HG02571 (cell line): Measurements from ENCODE around the gene MYL6.
"Not testable (repeated sequence)": the region's sequence is repeated elsewhere in the genome, so short reads cannot be mapped to it uniquely, and the experiment has no call there.

ENCODE experiments used
- ATAC-seq: cut with Tn5 transposase; IDR thresholded peaks from one replicate; pipeline ENCODE4 v1.9.1; 2021; ENCODE audit warnings: mild to moderate bottlenecking, moderate library complexity; ENCODE audit not compliant: unreplicated experiment

MYL6 gene

DNA sequence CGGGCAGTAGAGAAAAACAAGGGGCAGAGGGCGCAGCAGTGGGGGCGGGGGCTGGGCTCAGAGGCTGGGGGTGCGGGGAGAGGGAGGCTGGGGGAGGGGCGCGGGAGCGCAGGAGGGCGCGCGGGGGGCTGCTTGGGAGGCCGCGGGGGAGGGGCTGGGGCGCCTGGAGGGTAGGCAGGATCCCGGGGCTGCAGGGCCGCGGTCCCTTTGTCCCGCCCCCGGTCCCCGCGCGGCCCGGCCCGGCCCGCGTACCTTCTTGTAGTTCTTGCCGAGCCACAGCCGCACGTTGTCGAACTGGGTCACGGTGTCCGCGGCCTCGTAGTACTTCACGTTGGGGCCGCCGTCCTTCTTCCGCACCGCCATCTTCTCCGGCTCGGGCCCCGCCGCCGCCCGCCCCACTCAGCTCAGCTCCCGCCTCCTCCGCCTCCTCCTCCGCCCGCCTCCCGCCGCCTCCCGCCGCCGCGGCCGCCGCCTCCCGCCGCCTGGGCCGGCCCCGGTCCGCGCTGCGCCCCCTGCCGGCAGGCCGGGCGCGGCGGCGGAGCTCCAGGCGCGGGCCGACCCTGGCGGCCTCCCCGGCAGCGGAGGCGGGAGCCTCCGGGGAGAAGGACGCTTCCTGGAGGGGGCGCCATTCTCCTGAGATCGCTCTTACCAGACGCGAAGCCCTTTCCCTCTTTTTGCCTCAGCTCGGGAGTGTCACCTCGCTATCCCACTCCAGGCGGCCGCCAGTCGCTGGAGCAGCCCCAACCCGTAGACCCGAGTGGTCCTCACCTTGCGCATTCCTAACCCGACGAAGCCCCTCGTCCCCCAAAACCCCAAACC lies 31.1 kb downstream of the MYL6 start, which contains the start of gene SMARCC2:
SMARCC2 (minus strand) TSS at position 385 of the 819 bp plus-strand sequence; CDS start at position 363, 22 bp downstream.
- ATAC-seq: peak; percentile 74

GRCh38 chr12:56189918-56190694 lies 31.9 kb downstream of the MYL6 start:
- ATAC-seq: peak; percentile 22

DNA sequence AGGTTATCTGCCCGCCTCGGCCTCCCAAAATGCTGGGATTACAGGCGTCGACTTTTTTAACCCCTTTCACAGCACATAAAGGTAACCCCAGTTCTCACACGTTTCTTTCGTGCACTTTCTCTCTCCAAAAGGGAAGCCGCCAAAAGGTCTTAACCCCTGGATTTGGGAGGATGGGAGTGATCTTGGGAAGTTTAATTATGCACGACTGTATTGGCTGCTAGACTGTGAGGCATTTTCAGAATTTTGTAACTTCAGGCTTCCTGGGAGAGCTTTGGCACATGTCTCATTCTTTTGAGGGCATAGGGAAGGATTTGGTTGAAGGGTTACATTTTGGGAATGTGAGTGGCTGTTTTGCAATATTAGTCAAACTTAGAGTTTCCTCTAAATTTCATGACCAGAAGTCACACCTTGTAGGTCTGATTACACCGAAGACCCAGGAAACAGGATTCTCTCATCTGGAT lies 32.6 kb downstream of the MYL6 start:
- ATAC-seq: no peak

DNA sequence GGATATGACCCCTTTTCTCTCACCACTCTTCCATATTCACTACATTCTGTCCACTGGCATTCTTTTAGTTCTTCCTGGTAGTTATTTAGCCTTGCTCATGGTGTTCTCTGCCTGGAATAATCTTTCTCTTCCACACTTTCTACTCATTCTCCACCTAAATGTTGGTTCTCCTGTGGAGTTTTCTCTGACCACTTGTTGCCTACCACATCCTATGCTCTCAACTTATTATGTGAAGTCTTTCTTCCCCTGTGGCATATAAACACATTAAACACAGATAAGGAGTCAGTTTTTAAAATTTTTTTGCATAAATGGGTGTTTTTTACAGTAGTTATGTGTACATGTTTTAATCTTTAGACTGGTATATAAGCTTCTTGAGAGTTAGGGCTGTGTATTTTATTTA lies 34.4 kb downstream of the MYL6 start:
- ATAC-seq: no peak

DNA sequence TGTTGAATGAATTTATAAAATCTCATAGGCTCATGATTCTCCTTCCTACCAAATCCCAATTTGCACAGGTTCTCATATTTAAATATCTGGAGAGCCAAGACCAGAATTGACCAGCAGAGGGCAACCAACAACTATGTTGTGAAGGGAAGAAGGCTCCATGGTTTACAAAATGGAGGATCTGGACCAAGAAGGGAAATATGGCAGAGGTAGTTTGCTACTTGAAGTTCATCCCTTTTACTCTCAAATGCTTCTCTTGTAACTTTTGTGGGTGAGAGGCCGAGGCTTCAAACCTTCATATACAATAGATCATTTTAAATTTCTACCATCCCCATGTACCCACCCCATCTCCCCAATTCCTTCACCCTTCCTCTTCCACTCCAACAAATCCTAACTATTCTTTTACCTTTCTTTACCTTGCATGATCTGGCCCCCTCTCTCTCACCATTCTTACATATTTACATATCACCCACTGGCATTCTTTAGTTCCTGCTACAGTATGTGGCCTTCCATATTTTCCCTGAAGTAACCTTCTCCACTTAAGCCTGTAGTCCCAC lies 34.9 kb downstream of the MYL6 start:
- ATAC-seq: no peak

DNA sequence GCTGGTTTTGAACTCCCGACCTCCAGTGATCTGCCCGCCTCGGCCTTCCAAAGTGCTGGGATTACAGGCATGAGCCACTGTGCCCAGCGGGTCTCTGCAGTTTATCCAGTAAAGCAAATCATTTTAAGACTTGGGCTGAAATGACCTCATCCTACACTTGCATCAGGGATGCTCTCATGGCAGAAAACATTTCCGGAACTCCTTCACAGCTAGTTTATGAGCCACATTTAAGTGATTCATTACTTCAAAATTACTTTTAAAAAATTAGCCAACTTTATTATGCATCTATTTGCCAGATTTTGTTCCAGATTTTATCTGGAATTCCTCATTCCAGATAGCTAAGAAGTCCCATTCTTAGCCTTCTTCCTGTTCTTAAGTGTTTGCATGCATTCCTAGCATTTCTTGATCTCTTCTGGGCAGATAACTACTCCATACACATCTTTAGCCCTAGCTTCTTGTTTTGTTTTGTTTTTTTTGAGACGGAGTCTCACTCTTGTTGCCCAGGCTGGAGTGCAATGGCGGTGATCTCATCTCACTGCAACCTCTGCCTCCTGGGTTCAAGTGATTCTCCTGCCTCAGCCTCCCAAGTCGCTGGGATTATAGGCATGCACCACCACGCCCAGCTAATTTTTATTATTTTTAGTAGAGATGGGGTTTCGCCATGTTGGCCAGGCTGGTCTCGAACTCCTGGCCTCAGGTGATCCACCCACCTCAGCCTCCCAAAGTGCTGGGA lies 38.8 kb downstream of the MYL6 start:
- ATAC-seq: not testable (repeated sequence)

DNA sequence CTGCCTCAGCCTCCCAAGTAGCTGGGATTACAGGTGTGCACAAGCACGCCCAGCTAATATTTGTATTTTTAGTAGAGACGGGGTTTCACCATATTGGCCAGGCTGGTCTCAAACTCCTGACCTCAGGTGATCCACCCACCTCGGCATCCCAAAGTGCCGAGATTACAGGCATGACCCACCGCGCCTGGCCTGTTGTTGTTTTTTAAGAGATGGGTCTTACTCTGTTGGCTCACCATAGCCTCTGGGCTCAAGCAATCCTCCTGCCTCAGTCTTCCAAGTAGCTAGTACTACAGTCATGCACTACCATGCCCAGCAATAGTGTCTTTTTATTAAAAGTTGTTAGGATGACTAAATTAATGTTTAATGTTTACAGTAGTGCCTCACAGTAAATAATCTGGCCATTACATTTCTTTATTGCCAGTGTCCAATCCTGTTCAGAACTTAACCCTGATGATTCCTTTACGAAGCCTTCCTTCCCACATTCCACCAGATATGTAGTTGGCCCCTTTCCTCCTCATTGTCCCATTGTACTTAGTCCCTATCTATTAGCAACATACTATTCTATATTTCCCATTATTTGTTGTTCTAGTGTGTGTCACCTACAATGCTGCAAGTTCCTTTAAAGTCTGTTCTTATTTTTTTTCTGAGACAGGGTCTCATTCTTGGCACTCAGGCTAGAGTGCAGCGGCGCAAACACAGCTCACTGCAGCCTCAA lies 39.9 kb downstream of the MYL6 start:
- no peak for ATAC-seq

GRCh38 chr12:56198836-56199235 lies 40.7 kb downstream of the MYL6 start:
- no peak for ATAC-seq

DNA sequence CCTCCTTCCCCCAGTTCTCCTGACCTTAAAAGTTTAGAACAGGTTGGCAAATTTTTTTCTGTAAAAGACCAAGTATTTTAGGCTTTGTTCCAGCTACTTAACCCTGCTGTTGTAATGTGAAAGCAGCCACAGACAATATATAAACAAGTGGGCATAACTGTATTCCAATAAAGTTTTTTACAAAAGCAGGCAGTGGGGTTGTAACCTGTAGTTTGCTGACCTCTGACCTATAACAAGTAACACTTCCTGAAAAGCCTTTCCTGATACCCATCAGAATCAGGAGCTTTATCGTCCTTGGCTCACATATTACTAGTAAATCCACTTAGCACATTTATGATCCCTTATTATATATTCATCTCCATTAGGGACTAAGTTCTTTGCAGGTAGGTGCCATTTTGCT lies 44.2 kb downstream of the MYL6 start:
- ATAC-seq: no peak

DNA sequence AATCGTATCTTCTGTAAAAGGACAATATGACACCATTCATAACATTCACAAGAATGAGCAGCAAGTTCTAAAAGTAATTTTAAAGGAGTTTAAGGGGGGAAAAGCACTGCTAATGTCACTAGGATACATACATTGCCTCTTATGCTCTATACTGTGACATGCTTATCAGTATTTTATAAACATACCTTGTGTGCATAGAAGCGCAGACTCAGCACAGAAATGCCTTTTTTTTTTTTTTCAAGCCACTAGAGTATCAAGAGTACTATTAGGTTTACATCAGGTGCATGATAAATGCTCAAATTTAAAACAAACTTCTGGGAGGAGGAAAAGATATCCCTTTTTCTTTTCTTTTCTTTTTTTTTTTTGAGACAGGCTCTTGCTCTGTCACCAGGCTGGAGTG lies 44.7 kb downstream of the MYL6 start:
- no peak for ATAC-seq

GRCh38 chr12:56204275-56204674 lies 46.1 kb downstream of the MYL6 start:
- no peak for ATAC-seq

- no peak for ATAC-seq
Observed at GRCh38 chr12:56205445-56205844, 47.3 kb downstream of the MYL6 start.

- no peak for ATAC-seq
Observed at GRCh38 chr12:56206452-56207166, 48.5 kb downstream of the MYL6 start.

GRCh38 chr12:56208006-56208405 lies 49.8 kb downstream of the MYL6 start:
- ATAC-seq: no peak
